ENCODE results near the gene COA5. TPM values are rescaled to one million over a fixed set of nuclear protein-coding genes. Genes with fewer than 3 reads are reported as not detected.
"Not testable (repeated sequence)": the region's sequence is repeated elsewhere in the genome, so short reads cannot be mapped to it uniquely, and the experiment has no call there.

The COA5 gene
- total RNA-seq, 3 donors from 2014 or later, result 27.7 to 35.2 (median 28.0) TPM

- DNase-seq (no peak), ATAC-seq (no peak)
- no peak overlapping the region for H3K4me3 ChIP-seq
- H3K9me3 ChIP-seq, result no peaks in the 10 kb centered on the region
- no peak for TF ChIP-seq CTCF (IDR thresholded peaks at IDR 0.05)
- intact Hi-C loops (cut with DNase I, micrococcal nuclease), result no loop called here
- peaks cover 13% of the 10 kb centered on the region for H3K4me1 ChIP-seq (ENCODE audit: low read depth)
- H3K36me3 ChIP-seq (ENCODE audit: low read depth), result no peaks in the 10 kb centered on the region
Observed at GRCh38 chr2:98605076-98605475, 3.2 kb downstream of the COA5 start.

- no peak for ATAC-seq
- Histone ChIP-seq H3K9me3 (no peaks in the 10 kb centered on the region), H3K4me3 (no peak overlapping the region), H3K4me1 (ENCODE audit: low read depth) (peaks cover 8% of the 10 kb centered on the region), H3K36me3 (ENCODE audit: low read depth) (no peaks in the 10 kb centered on the region)
- intact Hi-C loops (cut with DNase I, micrococcal nuclease), result no loop called here
- no peak for TF ChIP-seq CTCF (IDR thresholded peaks at IDR 0.05)
- DNase-seq, result no peak
Observed at GRCh38 chr2:98604547-98604946, 3.8 kb downstream of the COA5 start.

- Histone ChIP-seq H3K4me1 (ENCODE audit: low read depth) (no peaks in the 10 kb centered on the region), H3K4me3 (no peak overlapping the region), H3K9me3 (no peaks in the 10 kb centered on the region), H3K36me3 (ENCODE audit: low read depth) (no peaks in the 10 kb centered on the region)
- intact Hi-C loops (cut with DNase I, micrococcal nuclease), result no loop called here
- ATAC-seq (peak; percentile 83), DNase-seq (peak in 1 of 3 donors; percentile 30)
- peak; percentile 37 for TF ChIP-seq CTCF (IDR thresholded peaks at IDR 0.05)
Observed at GRCh38 chr2:98601532-98602132, 6.7 kb downstream of the COA5 start.

- Histone ChIP-seq H3K4me1 (ENCODE audit: low read depth) (no peaks in the 10 kb centered on the region), H3K4me3 (no peak overlapping the region), H3K36me3 (ENCODE audit: low read depth) (no peaks in the 10 kb centered on the region), H3K9me3 (no peaks in the 10 kb centered on the region)
- DNase-seq (no peak), ATAC-seq (no peak)
- intact Hi-C loops (cut with DNase I, micrococcal nuclease), result no loop called here
- no peak for TF ChIP-seq CTCF (IDR thresholded peaks at IDR 0.05)
Observed at GRCh38 chr2:98598781-98599428, 9.4 kb downstream of the COA5 start.

- intact Hi-C loops (cut with DNase I, micrococcal nuclease), result not testable (repeated sequence)
Observed at GRCh38 chr2:98594665-98595064, 13.6 kb downstream of the COA5 start.

GRCh38 chr2:98592565-98592964 lies 15.7 kb downstream of the COA5 start:
- H3K4me3 ChIP-seq, result no peak overlapping the region
- no peaks in the 10 kb centered on the region for H3K4me1 ChIP-seq (ENCODE audit: low read depth)
- no peaks in the 10 kb centered on the region for H3K9me3 ChIP-seq
- intact Hi-C loops (cut with DNase I, micrococcal nuclease), result no loop called here
- DNase-seq (no peak), ATAC-seq (no peak)
- TF ChIP-seq CTCF (IDR thresholded peaks at IDR 0.05), result no peak
- no peaks in the 10 kb centered on the region for H3K36me3 ChIP-seq (ENCODE audit: low read depth)

More at GRCh38 chr2:98594665-98595064, 13.6 kb downstream of the COA5 start:
- not testable (repeated sequence) for H3K36me3 ChIP-seq (ENCODE audit: low read depth); H3K9me3 ChIP-seq; DNase-seq; ATAC-seq; H3K4me1 ChIP-seq (ENCODE audit: low read depth); H3K4me3 ChIP-seq

Data from mucosa of descending colon (tissue), 3 donors.